Testis (tissue), 2 donors: ENCODE results near the gene BACH2.

Source experiments
- CTCF ChIP-seq, 3 experiments: fragments of 450-650 bp in 2 of 3; fragments of 200-600 bp in 1 of 3; sonication (generic) in 1 of 3; IDR thresholded peaks; one replicate each; pipeline ENCODE4 v1.5.1; 2016 to 2019; ENCODE audit warnings: antibody characterized with exemption in 3 of 3, mild to moderate bottlenecking in 2 of 3, moderate library complexity in 1 of 3
- POLR2A ChIP-seq: fragments of 450-650 bp; IDR thresholded peaks from one replicate; pipeline ENCODE4 v1.6.1; 2017; ENCODE audit warnings: antibody characterized with exemption, mild to moderate bottlenecking, moderate library complexity

- no peak for TF ChIP-seq POLR2A
- no peak for TF ChIP-seq CTCF (IDR thresholded peaks at IDR 0.05)
These were observed 272.0 kb downstream of the BACH2 start for GRCh38 chr6:90024633-90025032.
